SK-N-SH treated with all-trans-retinoic acid at 6 μM for 48 hours (cell line): ENCODE measurements around the gene GPR55.

ENCODE experiments used
- ATAC-seq: fragments of 200-7000 bp; cut with Tn5 transposase; 3 replicates; pipeline ENCODE4 v1.9.1; 2020; ENCODE audit warnings: mild to moderate bottlenecking, moderate library complexity
- ARNTL ChIP-seq: fragments of 450-650 bp; formaldehyde crosslinking; IDR thresholded peaks from 2 replicates; pipeline ENCODE4 v1.5.0; 2020; ENCODE audit warnings: low read depth, mild to moderate bottlenecking, moderate library complexity, borderline replicate concordance
- BACH2 ChIP-seq: fragments of 250-450 bp; sonication (Bioruptor Pico); IDR thresholded peaks from 2 replicates; pipeline ENCODE4 v1.9.0; 2021; ENCODE audit warnings: mild to moderate bottlenecking, borderline replicate concordance
- CSDC2 ChIP-seq: fragments of 250-450 bp; sonication (Bioruptor Pico); IDR thresholded peaks from 2 replicates; pipeline ENCODE4 v1.5.0; 2020; ENCODE audit warnings: mild to moderate bottlenecking, moderate library complexity
- CSRNP3 ChIP-seq: fragments of 250-450 bp; sonication (Bioruptor Pico); IDR thresholded peaks from 2 replicates; pipeline ENCODE4 v1.5.1; 2021; ENCODE audit warnings: mild to moderate bottlenecking, moderate library complexity
- ESRRG ChIP-seq: fragments of 250-450 bp; sonication (Bioruptor Pico); IDR thresholded peaks from 2 replicates; pipeline ENCODE4 v1.6.1; 2021; ENCODE audit warnings: mild to moderate bottlenecking
- GLIS3 ChIP-seq: fragments of 250-450 bp; sonication (Bioruptor Pico); IDR thresholded peaks from 2 replicates; pipeline ENCODE4 v1.5.0; 2020; ENCODE audit warnings: mild to moderate bottlenecking, moderate library complexity
- ISL1 ChIP-seq: fragments of 250-450 bp; sonication (Bioruptor Pico); IDR thresholded peaks from 2 replicates; pipeline ENCODE4 v2.1.2; 2022; ENCODE audit warnings: mild to moderate bottlenecking, moderate library complexity
- OSR1 ChIP-seq: fragments of 250-450 bp; sonication (Bioruptor Pico); IDR thresholded peaks from 2 replicates; pipeline ENCODE4 v1.8.0; 2022; ENCODE audit warnings: moderate library complexity, mild to moderate bottlenecking, inconsistent platforms
- PATZ1 ChIP-seq: fragments of 250-450 bp; sonication (Bioruptor Pico); IDR thresholded peaks from 2 replicates; pipeline ENCODE4 v1.8.0; 2020; ENCODE audit warnings: mild to moderate bottlenecking, moderate library complexity, borderline replicate concordance
- PPARA ChIP-seq: fragments of 250-450 bp; sonication (Bioruptor Pico); IDR thresholded peaks from 2 replicates; pipeline ENCODE4 v1.5.0; 2020; ENCODE audit warnings: mild to moderate bottlenecking, borderline replicate concordance
- TCF4 ChIP-seq: fragments of 250-450 bp; sonication (Bioruptor Pico); IDR thresholded peaks from 2 replicates; pipeline ENCODE4 v1.8.0; 2021; ENCODE audit warnings: mild to moderate bottlenecking, moderate library complexity, borderline replicate concordance
- TOX ChIP-seq: fragments of 250-450 bp; sonication (Bioruptor Pico); IDR thresholded peaks from 2 replicates; pipeline ENCODE4 v1.8.0; 2021; ENCODE audit warnings: mild to moderate bottlenecking, moderate library complexity, borderline replicate concordance
- TSHZ2 ChIP-seq: fragments of 250-450 bp; sonication (Bioruptor Pico); IDR thresholded peaks from 2 replicates; pipeline ENCODE4 v1.5.0; 2020; ENCODE audit warnings: mild to moderate bottlenecking, moderate library complexity
- ZC3H10 ChIP-seq: fragments of 250-450 bp; sonication (Bioruptor Pico); IDR thresholded peaks from 2 replicates; pipeline ENCODE4 v1.5.1; 2021; ENCODE audit warnings: mild to moderate bottlenecking, moderate library complexity
- ZFP3 ChIP-seq: fragments of 250-450 bp; sonication (Bioruptor Pico); IDR thresholded peaks from 2 replicates; pipeline ENCODE4 v1.5.0; 2020; ENCODE audit warnings: mild to moderate bottlenecking, moderate library complexity
- ZNF565 ChIP-seq: fragments of 450-650 bp; formaldehyde crosslinking; conservative IDR thresholded peaks from 2 replicates; pipeline ENCODE4 v1.5.0; 2020; ENCODE audit warnings: low read depth, mild to moderate bottlenecking, moderate library complexity
- ZNF70 ChIP-seq: fragments of 450-650 bp; formaldehyde crosslinking; IDR thresholded peaks from 2 replicates; pipeline ENCODE4 v1.5.0; 2020; ENCODE audit warnings: mild to moderate bottlenecking, moderate library complexity
- ZNF8 ChIP-seq: fragments of 450-650 bp; formaldehyde crosslinking; IDR thresholded peaks from 2 replicates; pipeline ENCODE4 v1.5.0; 2020; ENCODE audit warnings: mild to moderate bottlenecking, moderate library complexity

Gene GPR55

GRCh38 chr2:230906471-230907230 is 18.4 kb downstream of the GPR55 start (continued):
- no peak for TF ChIP-seq ZNF8
- TF ChIP-seq ZFP3, result no peak

GRCh38 chr2:230905448-230906421 is 19.3 kb downstream of the GPR55 start:
- no peak for TF ChIP-seq PATZ1 (CRISPR knock-in tag)
- TF ChIP-seq BACH2 (CRISPR knock-in tag), result no peak
- no peak for TF ChIP-seq TCF4 (CRISPR knock-in tag)
- TF ChIP-seq ZC3H10 (CRISPR knock-in tag), result no peak
- no peak for ATAC-seq

- no peak for ATAC-seq
- TF ChIP-seq GLIS3 (CRISPR knock-in tag), result no peak
- no peak for TF ChIP-seq PPARA (CRISPR knock-in tag)
- TF ChIP-seq ZC3H10 (CRISPR knock-in tag), result no peak
- no peak for TF ChIP-seq ZNF70 (CRISPR knock-in tag)
- no peak for TF ChIP-seq ZNF565 (CRISPR knock-in tag)
Measured at GRCh38 chr2:230904856-230905447, 20.1 kb downstream of the GPR55 start.

- TF ChIP-seq TCF4 (CRISPR knock-in tag) (no peak), CSDC2 (no peak), OSR1 (CRISPR knock-in tag) (no peak), CSRNP3 (CRISPR knock-in tag) (no peak), PATZ1 (CRISPR knock-in tag) (no peak), ISL1 (CRISPR knock-in tag) (no peak), PPARA (CRISPR knock-in tag) (no peak), BACH2 (CRISPR knock-in tag) (no peak), TOX (no peak), TSHZ2 (CRISPR knock-in tag) (no peak), ARNTL (CRISPR knock-in tag) (no peak), ESRRG (CRISPR knock-in tag) (no peak), ZC3H10 (CRISPR knock-in tag) (no peak)
- ATAC-seq, result no peak
Measured at GRCh38 chr2:230903231-230904150, 21.6 kb downstream of the GPR55 start.
